SK-N-SH (cell line): ENCODE data around the gene C2orf66. TPM values are rescaled to one million over a fixed set of nuclear protein-coding genes. Genes with fewer than 3 reads are reported as not detected.

Experiments
- CTCF ChIA-PET: fragments of 300-600, 350-600 bp; formaldehyde crosslinking; extraction: SDS; loops from one replicate; lab custom pipeline; 2021; lab: Yijun Ruan, JAX
- POLR2A ChIA-PET: fragments of 350-600 bp; sonication (Branson Sonifier 250); formaldehyde crosslinking; extraction: SDS; loops from one replicate; lab custom pipeline; 2020; ENCODE audit warnings: antibody characterized with exemption, inconsistent platforms; lab: Yijun Ruan, JAX
- DNase-seq: peaks from one replicate; pipeline ENCODE4 v3.0.0; 2012
- H2AFZ ChIP-seq: fragments of 200-600 bp; sonication (generic); 2 replicates; pipeline ENCODE4 v1.8.1; 2016; ENCODE audit warnings: antibody characterized with exemption, mild to moderate bottlenecking, low read depth
- H3F3A ChIP-seq: fragments of 200-600 bp; sonication (generic); replicated peaks from 2 replicates; pipeline ENCODE3; 2016; ENCODE audit warnings: antibody characterized with exemption, mild to moderate bottlenecking; ENCODE audit not compliant: insufficient read depth
- H3K27ac ChIP-seq, 2 experiments: fragments of 200-500 bp in 1 of 2; fragments of 200-600 bp in 1 of 2; sonication (Bioruptor generic) in 1 of 2; sonication (generic), shearing (Covaris generic) in 1 of 2; 2 replicates each; pipeline versions ENCODE4 v1.5.1 to v1.6.1; 2014 to 2016; ENCODE audit warnings: low read depth in 2 of 2, inconsistent platforms in 1 of 2, low read length in 1 of 2, mild to moderate bottlenecking in 1 of 2, mixed read lengths in 1 of 2
- H3K27me3 ChIP-seq: fragments of 200-600 bp; sonication (generic), shearing (Covaris generic); 2 replicates; pipeline ENCODE4 v1.6.1; 2016; ENCODE audit warnings: mixed run types; ENCODE audit not compliant: insufficient read depth
- H3K36me3 ChIP-seq, 2 experiments: fragments of 200-500 bp in 1 of 2; fragments of 200-600 bp in 1 of 2; sonication (Bioruptor generic) in 1 of 2; sonication (generic) in 1 of 2; replicated peaks in 1 of 2; 2 replicates each; pipeline versions ENCODE3 to v1.5.1; 2014 to 2016; ENCODE audit warnings: low read length in 1 of 2, mild to moderate bottlenecking in 1 of 2; ENCODE audit not compliant: insufficient read depth in 2 of 2, control insufficient read depth in 1 of 2
- H3K4me1 ChIP-seq, 2 experiments: fragments of 200-500 bp in 1 of 2; fragments of 200-600 bp in 1 of 2; sonication (Bioruptor generic) in 1 of 2; sonication (generic), shearing (Covaris generic) in 1 of 2; 2 replicates each; pipeline versions ENCODE4 v1.5.1 to v1.6.1; 2014 to 2016; ENCODE audit warnings: low read depth in 1 of 2, low read length in 1 of 2, mixed run types in 1 of 2; ENCODE audit not compliant: insufficient read depth in 2 of 2, control insufficient read depth in 1 of 2
- H3K4me2 ChIP-seq: fragments of 200-600 bp; sonication (generic), shearing (Covaris generic); 2 replicates; pipeline ENCODE4 v1.6.1; 2017; ENCODE audit warnings: mixed run types
- H3K4me3 ChIP-seq, 2 experiments: fragments of 200-500 bp in 1 of 2; fragments of 200-600 bp in 1 of 2; sonication (Bioruptor generic) in 1 of 2; sonication (generic), shearing (Covaris generic) in 1 of 2; 2 replicates each; pipeline versions ENCODE4 v1.5.1 to v1.8.1; 2014 to 2016; ENCODE audit warnings: low read depth in 2 of 2, inconsistent platforms in 1 of 2, low read length in 1 of 2, mild to moderate bottlenecking in 1 of 2, mixed read lengths in 1 of 2, moderate library complexity in 1 of 2
- H3K79me2 ChIP-seq: fragments of 200-600 bp; sonication (generic); 2 replicates; pipeline ENCODE4 v1.8.1; 2017; ENCODE audit warnings: mild to moderate bottlenecking; ENCODE audit not compliant: insufficient read depth
- H3K9ac ChIP-seq: fragments of 200-600 bp; sonication (generic); 2 replicates; pipeline ENCODE4 v1.6.1; 2017; ENCODE audit warnings: mixed run types
- H3K9me2 ChIP-seq: fragments of 200-600 bp; sonication (generic); 2 replicates; pipeline ENCODE4 v1.6.1; 2017; ENCODE audit warnings: mixed run types
- H3K9me3 ChIP-seq: fragments of 200-600 bp; sonication (generic); 2 replicates; pipeline ENCODE4 v1.6.1; 2017; ENCODE audit warnings: mixed run types, mild to moderate bottlenecking, moderate library complexity
- H4K20me1 ChIP-seq: fragments of 200-600 bp; sonication (generic); 2 replicates; pipeline ENCODE4 v1.6.1; 2017; ENCODE audit warnings: mild to moderate bottlenecking, mixed run types; ENCODE audit not compliant: insufficient read depth
- EP300 ChIP-seq, 2 experiments: IDR thresholded peaks; 2 replicates each; pipeline versions ENCODE4 v1.4.0 to v1.6.1; 2012; ENCODE audit warnings: borderline replicate concordance in 1 of 2, low read depth in 1 of 2, low read length in 1 of 2
- GATA2 ChIP-seq: sonication (generic); formaldehyde crosslinking; IDR thresholded peaks from 2 replicates; pipeline ENCODE4 v1.5.0; 2020; ENCODE audit warnings: mild to moderate bottlenecking, missing genetic modification reagents
- JUND ChIP-seq: IDR thresholded peaks from 2 replicates; pipeline ENCODE4 v1.4.0; 2012
- MXI1 ChIP-seq: IDR thresholded peaks from 2 replicates; pipeline ENCODE4 v1.6.1; 2012; ENCODE audit warnings: mild to moderate bottlenecking, low read depth, low read length, improper control_type of control experiment
- POLR2AphosphoS5 ChIP-seq: IDR thresholded peaks from 2 replicates; pipeline ENCODE4 v1.6.1; 2012; ENCODE audit warnings: low read depth, low read length
- RAD21 ChIP-seq: IDR thresholded peaks from 2 replicates; pipeline ENCODE4 v1.6.1; 2012; ENCODE audit warnings: mild to moderate bottlenecking, low read length
- TCF12 ChIP-seq: IDR thresholded peaks from 2 replicates; pipeline ENCODE4 v1.4.0; 2012
- YY1 ChIP-seq: IDR thresholded peaks from 2 replicates; pipeline ENCODE4 v1.4.0; 2012; ENCODE audit warnings: low read depth, mild to moderate bottlenecking
- polyA plus RNA-seq, 3 experiments: library from polyadenylated mRNA; depleted of rRNA; stranded (reverse); fragments of >200 nt; gene quantifications; 2 replicates each; pipeline ENCODE4 v1.2.3, GENCODE V29; 2012
- TF ChIP-seq, protein P1 (sequence below): fragments of 150-350 bp; IDR thresholded peaks from 2 replicates; pipeline ENCODE4 v1.6.1; 2016; ENCODE audit warnings: mild to moderate bottlenecking, low read depth, low read length
- TF ChIP-seq, protein P2 (sequence below): IDR thresholded peaks from 2 replicates; pipeline ENCODE4 v1.6.1; 2012; ENCODE audit warnings: mild to moderate bottlenecking, low read depth, low read length, moderate library complexity
- TF ChIP-seq, protein P3 (sequence below): fragments of 200-600 bp; sonication (generic); IDR thresholded peaks from 2 replicates; pipeline ENCODE4 v1.6.1; 2017; ENCODE audit warnings: antibody characterized with exemption, mild to moderate bottlenecking, moderate library complexity

The C2orf66 gene
- polyA plus RNA-seq, 1 of the 3 experiments (the other 2 are of a cell fraction), result 0.64 TPM

DNA sequence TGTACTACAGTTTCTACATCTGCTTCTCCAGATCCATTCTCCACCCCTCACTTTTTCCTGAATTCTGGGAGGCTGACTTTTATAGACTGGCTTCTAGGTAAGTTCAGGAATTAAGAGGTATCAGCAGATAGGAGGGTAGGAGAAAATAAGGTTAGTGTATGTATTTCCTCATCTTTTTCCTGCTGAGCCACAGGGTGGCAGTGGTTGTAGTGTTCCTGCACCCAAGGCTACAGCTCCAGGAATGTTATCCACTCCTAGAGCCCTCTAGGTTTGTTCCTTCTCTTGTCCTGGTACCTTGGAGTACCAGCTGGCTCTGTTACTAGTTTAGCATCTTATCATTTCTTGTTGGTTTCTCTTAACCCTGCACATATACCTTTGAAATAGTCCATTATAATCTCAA is 40.7 kb upstream of the C2orf66 start (continued):
- TF ChIP-seq, protein P1, sequence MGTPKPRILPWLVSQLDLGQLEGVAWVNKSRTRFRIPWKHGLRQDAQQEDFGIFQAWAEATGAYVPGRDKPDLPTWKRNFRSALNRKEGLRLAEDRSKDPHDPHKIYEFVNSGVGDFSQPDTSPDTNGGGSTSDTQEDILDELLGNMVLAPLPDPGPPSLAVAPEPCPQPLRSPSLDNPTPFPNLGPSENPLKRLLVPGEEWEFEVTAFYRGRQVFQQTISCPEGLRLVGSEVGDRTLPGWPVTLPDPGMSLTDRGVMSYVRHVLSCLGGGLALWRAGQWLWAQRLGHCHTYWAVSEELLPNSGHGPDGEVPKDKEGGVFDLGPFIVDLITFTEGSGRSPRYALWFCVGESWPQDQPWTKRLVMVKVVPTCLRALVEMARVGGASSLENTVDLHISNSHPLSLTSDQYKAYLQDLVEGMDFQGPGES, result no peak
- TF ChIP-seq POLR2AphosphoS5, result no peak
- no peak for TF ChIP-seq MXI1
- no peak for TF ChIP-seq JUND
- TF ChIP-seq, protein P2, sequence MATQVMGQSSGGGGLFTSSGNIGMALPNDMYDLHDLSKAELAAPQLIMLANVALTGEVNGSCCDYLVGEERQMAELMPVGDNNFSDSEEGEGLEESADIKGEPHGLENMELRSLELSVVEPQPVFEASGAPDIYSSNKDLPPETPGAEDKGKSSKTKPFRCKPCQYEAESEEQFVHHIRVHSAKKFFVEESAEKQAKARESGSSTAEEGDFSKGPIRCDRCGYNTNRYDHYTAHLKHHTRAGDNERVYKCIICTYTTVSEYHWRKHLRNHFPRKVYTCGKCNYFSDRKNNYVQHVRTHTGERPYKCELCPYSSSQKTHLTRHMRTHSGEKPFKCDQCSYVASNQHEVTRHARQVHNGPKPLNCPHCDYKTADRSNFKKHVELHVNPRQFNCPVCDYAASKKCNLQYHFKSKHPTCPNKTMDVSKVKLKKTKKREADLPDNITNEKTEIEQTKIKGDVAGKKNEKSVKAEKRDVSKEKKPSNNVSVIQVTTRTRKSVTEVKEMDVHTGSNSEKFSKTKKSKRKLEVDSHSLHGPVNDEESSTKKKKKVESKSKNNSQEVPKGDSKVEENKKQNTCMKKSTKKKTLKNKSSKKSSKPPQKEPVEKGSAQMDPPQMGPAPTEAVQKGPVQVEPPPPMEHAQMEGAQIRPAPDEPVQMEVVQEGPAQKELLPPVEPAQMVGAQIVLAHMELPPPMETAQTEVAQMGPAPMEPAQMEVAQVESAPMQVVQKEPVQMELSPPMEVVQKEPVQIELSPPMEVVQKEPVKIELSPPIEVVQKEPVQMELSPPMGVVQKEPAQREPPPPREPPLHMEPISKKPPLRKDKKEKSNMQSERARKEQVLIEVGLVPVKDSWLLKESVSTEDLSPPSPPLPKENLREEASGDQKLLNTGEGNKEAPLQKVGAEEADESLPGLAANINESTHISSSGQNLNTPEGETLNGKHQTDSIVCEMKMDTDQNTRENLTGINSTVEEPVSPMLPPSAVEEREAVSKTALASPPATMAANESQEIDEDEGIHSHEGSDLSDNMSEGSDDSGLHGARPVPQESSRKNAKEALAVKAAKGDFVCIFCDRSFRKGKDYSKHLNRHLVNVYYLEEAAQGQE, result no peak
- TF ChIP-seq RAD21, result peak; percentile 64
- TF ChIP-seq, protein P3, sequence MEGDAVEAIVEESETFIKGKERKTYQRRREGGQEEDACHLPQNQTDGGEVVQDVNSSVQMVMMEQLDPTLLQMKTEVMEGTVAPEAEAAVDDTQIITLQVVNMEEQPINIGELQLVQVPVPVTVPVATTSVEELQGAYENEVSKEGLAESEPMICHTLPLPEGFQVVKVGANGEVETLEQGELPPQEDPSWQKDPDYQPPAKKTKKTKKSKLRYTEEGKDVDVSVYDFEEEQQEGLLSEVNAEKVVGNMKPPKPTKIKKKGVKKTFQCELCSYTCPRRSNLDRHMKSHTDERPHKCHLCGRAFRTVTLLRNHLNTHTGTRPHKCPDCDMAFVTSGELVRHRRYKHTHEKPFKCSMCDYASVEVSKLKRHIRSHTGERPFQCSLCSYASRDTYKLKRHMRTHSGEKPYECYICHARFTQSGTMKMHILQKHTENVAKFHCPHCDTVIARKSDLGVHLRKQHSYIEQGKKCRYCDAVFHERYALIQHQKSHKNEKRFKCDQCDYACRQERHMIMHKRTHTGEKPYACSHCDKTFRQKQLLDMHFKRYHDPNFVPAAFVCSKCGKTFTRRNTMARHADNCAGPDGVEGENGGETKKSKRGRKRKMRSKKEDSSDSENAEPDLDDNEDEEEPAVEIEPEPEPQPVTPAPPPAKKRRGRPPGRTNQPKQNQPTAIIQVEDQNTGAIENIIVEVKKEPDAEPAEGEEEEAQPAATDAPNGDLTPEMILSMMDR, result peak; percentile 50
- no peak for TF ChIP-seq TCF12
- no peak for TF ChIP-seq EP300 (IDR thresholded peaks at IDR 0.05; ENCODE audit: borderline replicate concordance in 1 of 2, low read depth in 1 of 2, low read length in 1 of 2)

DNA sequence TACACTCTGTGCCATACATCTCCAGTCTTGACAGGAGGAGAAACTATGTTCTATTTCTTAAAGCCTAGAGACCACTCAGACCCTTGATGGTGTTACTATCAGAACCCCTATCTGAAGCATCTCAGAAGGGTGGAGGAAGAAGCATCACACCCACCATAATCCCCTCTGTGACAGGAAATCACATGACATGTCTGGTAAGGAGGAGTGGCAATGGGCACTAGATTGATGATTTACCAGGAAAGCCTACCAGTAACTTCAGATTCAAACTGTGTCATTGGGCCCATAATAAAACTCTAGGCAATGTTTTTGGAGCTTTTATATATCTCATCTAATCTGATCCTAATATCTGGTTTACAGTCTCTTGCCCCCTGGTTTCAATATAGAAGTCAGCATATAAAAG is 37.1 kb upstream of the C2orf66 start:
- Histone ChIP-seq H3K27ac (no peak overlapping the region), H4K20me1 (no peaks in the 10 kb centered on the region), H3K9ac (no peak overlapping the region), H3K4me2 (no peak overlapping the region), H2AFZ (no peak overlapping the region), H3K36me3 (peaks cover 54 to 59% of the 10 kb centered on the region in 2 experiments), H3K79me2 (no peaks in the 10 kb centered on the region), H3K4me3 (no peak overlapping the region), H3K27me3 (no peaks in the 10 kb centered on the region), H3F3A (peaks cover 13% of the 10 kb centered on the region), H3K9me3 (no peaks in the 10 kb centered on the region), H3K4me1 (no peaks in the 10 kb centered on the region; a peak in 1 of 4 replicates), H3K9me2 (no peaks in the 10 kb centered on the region)
- DNase-seq, result no peak
- ChIA-PET CTCF (no interaction called here), POLR2A (no interaction called here)
- TF ChIP-seq GATA2 (CRISPR knock-in tag) (no peak), YY1 (no peak)
